Ureter (tissue), 1 donor: Measurements from ENCODE around the gene UBAP2L. TPM values are rescaled to one million over a fixed set of nuclear protein-coding genes. Genes with fewer than 3 reads are reported as not detected.

Experiments
- DNase-seq: peaks from one replicate; pipeline ENCODE4 v3.0.0-alpha.2; 2020; ENCODE audit warnings: low spot score
- total RNA-seq: library from RNA; stranded (reverse); gene quantifications from one replicate; pipeline ENCODE4 v1.2.4, GENCODE V29; 2023
- donor health status: DM: yes; HTN: yes; CAD: no.

The UBAP2L gene, protein sequence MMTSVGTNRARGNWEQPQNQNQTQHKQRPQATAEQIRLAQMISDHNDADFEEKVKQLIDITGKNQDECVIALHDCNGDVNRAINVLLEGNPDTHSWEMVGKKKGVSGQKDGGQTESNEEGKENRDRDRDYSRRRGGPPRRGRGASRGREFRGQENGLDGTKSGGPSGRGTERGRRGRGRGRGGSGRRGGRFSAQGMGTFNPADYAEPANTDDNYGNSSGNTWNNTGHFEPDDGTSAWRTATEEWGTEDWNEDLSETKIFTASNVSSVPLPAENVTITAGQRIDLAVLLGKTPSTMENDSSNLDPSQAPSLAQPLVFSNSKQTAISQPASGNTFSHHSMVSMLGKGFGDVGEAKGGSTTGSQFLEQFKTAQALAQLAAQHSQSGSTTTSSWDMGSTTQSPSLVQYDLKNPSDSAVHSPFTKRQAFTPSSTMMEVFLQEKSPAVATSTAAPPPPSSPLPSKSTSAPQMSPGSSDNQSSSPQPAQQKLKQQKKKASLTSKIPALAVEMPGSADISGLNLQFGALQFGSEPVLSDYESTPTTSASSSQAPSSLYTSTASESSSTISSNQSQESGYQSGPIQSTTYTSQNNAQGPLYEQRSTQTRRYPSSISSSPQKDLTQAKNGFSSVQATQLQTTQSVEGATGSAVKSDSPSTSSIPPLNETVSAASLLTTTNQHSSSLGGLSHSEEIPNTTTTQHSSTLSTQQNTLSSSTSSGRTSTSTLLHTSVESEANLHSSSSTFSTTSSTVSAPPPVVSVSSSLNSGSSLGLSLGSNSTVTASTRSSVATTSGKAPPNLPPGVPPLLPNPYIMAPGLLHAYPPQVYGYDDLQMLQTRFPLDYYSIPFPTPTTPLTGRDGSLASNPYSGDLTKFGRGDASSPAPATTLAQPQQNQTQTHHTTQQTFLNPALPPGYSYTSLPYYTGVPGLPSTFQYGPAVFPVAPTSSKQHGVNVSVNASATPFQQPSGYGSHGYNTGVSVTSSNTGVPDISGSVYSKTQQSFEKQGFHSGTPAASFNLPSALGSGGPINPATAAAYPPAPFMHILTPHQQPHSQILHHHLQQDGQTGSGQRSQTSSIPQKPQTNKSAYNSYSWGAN
- total RNA-seq, result 195 TPM

DNA sequence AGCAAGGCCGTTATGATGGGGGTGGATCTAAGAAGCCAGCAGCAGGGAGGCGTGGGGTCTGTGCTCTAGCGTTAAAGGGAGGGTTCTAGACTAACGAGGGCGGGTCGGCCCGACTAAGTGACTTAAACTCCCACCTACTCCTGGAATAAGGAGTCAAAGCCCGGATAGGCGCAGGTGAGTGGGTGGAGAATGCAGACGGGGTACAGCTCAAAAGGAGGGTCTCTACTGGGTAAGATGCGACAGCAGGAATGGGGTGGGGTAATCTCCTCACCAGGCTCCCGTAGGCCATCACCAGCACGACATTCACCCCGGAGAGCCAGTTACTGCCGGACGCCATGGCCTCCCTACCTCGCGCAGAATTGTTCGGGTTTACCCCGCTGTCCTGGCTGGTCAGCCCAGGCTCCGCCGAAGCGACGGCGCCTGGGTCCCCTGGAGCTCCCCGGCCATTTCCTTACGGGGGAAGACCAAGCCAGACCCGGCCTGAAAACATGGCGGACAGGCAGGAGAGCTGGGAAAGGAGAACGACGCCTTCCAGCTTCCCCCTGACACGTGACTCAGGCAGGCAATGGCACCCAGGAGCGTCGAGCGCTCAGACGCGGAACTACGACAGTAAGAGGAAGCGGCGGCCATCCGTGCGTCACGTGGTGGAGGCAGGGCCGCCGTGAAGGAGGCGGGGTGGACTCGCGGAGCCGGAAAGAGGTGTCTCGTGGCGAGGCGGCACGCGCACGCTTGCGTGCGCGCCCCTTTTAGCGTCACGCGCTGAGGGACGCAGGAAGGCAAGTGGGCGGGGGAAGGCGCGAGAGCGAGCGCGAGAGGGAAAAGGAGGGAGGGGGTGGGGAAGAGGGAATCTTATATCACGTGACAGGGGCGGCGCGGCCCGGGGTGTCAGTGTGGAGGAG, at the start of gene UBAP2L:
Gene UBAP2L, plus strand, starts transcription at position 885 of the 899 bp plus-strand sequence. CDS start 4,169 bp downstream, outside the sequence.
- peak; percentile 99 for DNase-seq

DNA sequence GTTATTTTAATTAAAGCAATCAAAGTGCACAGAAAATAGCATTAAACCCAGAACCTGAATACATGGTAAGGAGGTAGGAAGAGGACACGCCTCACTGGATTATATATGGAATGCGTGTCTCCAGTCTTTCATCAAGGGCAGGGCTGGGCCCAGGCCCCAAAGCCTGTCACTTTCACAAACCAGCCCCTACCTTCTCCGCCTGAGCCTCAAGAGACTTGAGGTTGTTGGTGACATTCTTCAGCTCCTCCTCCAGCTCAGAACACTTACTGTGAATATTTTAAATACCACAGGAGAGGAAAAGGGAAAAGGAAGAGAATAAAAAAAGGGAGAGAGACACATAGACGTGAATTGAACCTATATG, 49.6 kb upstream of the UBAP2L start:
- DNase-seq, result no peak

DNA sequence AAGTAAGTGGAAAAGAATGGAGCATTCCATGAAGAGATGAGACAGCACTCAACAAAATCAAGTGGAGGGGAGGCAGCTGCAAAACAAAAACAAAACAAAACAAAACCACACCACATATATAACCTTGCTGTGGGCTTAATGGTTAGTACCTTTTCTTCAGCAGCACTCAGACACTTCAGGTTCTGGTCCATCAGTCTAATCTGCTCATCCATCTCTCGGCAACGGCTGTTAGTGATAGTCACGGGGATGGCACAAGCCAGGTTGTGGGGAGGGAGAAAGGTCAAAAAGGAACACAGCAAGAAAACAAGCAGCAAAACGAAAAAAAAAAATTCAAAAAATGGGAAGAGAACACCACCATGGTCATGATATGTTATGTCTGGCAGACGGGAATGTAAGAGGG, 48.9 kb upstream of the UBAP2L start:
- no peak for DNase-seq

DNA sequence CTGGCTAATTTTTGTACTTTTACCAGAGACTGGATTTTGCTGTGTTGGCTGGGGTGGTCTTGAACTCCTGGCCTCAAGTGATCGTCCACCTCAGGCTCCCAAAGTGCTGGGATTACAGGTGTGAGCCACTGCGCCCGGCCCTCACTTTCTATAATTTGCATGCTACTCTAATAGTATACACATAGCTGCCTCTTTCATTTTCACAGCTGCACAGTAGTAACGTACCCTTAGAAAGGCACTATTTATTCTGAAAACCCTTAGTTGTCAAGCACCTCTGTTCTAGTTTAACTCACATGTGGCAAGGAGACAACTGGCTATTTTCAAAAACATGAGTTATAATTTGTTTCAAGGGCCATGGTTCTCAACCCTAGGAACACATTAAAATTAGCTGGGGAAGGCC, 46.1 kb upstream of the UBAP2L start:
- no peak for DNase-seq

DNA sequence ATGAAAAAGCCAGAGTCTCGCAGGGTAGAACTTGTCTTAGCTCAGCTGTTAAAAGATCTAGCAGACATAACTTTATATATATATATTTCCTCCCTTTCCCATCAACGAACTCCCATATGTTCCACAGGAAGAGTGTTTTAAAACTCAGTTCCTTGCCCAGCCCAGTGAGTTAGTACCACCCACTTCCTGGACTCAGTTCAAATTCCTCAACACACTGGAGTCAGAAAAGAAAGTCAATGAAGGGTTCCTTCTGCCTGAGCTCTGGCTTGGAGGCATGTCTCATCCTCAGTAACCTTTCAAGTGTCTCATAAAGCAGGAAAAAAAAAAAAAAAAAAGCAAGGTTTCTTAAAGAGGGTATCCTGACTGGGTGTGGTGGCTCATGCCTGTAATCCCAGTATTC, 44.4 kb upstream of the UBAP2L start:
- DNase-seq, result no peak

DNA sequence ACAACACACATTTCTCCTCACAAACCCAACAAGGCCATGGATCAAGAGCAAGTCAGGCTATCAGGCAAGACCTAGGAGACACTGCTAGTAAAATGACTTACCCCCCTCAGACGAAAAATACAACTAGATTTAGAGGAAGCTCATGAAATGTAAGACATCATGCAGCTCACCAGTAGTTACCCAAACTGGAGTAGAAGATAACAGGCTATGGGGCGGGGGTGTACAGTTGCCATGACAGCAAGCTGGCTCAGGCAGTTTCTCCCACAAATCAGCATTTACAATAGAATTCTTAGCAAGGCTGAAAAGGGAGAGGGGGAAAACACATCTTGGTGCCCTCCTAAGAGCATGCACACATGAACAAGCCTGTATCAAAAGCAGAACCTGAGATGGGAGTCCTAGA, 42.7 kb upstream of the UBAP2L start:
- no peak for DNase-seq

DNA sequence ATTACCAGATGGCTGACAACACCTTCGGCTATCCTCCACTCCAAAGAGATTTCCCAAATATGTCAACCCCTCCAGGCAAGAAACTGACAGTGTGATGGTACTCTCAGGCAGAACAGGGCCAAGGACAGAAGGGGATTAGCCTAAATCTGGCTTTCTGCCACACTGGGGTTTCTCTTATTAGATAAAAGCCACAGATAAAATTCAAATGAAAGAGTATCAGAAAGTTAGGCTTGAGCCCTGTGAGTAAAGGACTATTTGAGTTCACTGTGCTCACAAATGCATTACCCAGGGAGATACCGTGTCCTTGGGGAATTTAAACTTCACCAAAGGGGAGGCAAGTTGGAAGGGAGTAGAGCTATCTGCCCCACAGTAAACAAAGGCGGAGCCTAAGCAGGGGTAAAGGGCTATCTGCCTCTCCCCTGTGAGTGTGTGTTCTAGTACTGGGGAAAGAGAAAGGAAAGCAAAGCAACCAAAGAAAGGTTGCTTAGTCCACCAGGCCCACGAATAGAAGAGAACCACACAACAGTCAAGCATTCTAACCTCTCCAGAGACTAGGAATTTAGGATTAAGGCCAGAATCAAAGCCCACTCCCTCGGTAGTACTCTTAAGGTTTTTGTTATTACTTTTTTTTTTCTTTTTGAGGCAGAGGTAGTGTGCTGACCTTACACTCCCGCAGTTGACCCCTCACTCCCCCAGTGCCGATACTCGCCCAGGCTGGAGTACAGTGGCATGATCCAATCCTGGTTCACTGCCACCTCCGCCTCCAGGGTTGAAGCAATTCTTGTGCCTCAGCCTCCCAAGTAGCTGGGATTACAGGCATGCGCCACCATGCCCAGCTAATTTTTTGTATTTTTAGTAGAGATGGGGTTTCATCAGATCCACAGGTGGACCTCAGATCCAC, 41.6 kb upstream of the UBAP2L start:
- DNase-seq, result no peak

DNA sequence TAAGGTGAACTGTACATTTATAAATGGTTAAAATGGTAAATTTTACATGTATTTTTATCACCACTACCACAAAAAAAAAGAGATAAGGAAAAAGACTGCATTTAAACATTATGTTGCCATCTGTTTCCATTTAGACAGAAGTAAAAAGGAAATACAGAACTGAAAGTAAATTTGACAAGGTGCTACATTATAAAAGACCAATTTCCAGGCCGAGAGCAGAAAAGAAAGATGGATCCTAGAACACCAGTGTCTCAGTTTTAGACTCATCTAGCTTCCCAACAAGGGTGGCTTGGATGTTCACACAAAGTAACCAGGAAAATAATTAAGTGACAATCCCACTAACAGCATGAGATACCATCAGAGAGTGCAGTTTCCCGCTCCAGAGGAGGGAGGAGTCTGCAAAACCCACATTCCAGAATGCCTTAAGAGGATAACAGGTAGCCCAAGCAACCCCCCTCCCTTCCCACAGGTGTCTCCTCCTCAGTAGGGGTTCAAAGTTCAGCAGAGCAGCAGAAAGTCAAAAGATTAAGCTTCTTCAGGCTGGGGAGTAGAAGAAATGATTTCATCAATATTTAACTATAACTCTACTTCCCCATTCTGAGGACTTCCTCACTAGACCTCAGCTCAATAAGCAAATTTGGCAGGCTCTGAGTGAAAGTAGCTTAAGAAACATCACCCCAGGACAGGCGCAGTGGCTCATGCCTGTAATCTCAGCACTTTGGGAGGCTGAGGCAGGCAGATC, 40.6 kb upstream of the UBAP2L start:
- no peak for DNase-seq

DNA sequence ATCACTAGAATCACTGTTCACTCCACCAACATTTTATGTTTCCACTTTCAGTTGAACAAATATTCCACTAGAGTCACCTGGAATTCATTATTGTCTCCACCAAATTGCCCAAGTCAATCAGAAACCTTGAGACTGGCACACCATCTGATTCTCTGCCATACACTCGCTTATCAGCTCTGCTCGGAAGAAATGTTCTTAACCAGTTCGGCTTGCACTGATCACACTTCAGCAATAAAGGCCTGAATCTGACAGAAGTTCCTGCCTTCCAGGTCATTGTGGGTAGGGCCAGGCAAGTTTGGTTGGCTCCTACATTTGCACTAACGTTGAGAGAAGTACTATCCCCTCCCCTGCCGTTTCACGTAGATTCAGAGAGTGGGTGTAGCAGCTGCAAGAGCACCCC, 38.8 kb upstream of the UBAP2L start:
- DNase-seq, result no peak

DNA sequence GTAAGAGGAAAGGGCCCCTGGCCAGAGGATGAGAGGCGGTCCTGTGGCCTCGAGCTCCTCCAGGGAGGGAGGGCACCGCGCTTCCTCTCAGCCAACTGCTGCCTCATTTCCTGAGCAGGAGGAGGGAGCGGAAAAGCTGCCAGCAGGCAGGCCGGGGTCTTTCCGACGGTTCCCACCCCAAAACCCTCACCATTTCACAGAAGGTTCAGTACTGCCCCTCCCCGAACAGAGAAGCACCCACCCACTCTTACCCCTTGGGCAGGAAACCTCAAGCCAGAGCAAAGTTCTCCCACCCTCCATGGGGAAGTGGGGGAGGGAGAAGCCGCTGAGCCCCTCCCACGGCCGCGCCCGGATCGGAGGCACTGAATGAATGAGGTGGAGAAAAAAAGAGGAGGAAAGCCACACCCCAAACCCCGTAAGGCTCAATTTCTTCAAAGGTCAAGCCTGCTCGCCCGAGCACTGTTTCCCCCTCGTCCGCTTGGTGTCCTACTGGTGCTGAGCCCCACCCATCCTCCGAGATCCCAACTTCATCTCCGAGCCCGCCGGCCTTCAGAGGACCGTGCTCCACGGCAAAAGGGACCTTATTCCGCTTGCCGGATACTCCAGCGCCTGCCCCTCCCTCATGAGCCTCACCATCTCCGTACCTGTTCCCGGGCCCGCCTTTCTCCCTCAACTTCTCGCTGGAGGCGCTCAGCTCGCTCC, 38.3 kb upstream of the UBAP2L start:
- peak; percentile 77 for DNase-seq

DNA sequence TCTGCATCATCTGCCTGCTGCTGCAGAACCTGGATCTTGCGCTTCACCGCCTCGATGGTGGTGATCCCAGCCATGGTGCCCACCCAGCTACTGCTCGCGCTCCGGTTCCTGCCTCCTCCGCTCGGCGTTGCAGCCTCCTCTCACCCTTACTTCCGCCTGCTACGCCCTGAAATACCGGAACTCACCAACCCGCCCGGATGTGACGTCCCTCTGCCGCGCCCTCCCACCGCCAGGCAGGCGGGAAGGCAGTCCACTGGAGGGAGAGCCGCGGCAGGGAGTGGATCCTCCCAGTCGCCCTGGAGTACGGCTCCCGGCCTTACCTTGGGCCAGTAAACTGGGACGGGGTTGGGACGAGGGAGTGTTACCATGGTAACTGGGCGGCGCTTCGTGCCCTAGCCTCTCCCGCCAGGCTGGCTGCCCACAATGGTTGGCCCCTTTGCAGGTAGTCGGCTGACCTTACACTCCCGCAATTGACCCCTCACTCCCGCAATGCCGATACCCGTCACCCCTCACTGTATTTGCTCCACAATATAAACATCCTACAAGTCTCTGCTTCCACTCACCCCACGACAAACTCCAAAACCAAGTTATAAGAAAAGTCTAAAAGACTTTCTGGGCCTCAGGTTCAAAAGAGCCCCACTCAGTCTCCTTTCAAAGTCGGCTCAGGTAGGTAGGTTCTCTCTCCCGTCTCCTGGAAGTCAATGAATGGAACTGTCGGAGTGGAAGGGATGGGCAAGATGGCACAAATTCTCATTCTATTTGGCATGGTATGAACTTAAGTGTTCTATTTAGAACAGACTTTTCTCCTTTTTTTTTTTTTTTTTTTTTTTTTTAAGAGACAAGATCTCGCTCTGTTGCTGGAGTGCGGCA, 37.5 kb upstream of the UBAP2L start:
- peak; percentile 98 for DNase-seq

DNA sequence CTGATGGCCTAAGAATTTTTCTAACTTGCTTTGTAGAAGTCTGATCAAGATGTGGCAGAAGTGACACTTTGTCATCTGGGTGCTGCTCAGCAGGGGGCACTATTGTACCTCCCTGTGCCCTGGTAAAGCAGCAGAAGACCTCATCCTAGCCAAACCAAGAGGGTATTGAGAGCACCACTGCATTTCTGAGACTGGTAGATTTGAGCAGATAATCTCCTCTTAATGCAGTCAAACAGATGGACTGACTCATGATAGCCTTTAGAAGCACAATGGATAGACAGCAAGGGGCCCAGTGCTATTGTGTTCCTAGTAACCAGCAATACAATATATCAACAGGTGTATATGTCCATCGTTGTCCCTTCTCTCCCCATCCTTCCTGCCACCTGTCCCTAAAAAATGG, 34.6 kb upstream of the UBAP2L start:
- DNase-seq, result no peak

DNA sequence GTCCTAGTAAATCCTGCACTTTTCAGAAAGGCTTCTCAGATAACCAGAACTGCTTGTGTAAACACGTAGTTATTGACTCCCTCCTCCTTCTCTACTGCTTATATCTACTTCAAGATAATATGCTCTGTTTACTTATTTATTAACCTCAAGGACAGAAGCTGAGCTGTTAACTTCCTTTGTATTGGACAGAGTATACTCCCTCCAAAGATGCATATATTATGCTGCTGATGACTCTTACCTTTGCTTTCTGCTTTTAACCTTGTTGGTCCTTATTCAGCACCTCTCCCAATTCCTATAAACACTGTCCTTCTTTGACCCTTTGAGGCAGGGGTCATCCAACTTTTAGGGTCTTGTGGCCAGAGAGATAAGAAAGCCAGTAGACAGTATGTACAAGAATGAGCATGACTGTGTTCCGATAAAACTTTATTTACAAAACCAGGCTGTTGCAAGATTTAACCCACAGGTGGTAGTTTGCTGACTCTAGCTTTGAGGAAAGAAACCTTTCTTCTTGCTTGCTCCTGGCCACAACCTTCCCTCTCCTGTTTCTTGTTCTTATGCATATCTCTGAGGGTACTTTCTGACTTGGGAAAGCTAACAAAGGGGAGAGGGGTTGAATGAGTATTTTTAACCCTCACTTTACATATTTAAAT, 33.8 kb upstream of the UBAP2L start:
- DNase-seq, result no peak

DNA sequence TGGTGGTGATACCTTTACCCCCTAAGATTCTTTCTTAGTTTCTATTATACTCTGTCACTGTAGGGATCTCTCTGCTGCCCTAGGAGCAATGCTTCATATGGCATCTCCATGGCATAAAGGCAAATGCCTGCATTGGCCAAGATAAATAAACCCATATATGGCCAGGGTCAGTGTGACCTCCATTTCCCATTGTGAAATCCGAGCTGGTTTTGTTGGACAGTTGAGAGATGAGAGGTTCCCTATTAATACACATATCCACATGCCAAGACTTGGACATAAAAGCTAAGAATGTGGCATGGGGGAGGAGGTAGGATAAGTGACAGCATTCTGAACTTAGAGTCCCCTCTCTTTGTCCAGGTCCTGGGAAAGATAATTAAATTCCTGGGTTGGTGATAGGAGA, 30.2 kb upstream of the UBAP2L start:
- no peak for DNase-seq

DNA sequence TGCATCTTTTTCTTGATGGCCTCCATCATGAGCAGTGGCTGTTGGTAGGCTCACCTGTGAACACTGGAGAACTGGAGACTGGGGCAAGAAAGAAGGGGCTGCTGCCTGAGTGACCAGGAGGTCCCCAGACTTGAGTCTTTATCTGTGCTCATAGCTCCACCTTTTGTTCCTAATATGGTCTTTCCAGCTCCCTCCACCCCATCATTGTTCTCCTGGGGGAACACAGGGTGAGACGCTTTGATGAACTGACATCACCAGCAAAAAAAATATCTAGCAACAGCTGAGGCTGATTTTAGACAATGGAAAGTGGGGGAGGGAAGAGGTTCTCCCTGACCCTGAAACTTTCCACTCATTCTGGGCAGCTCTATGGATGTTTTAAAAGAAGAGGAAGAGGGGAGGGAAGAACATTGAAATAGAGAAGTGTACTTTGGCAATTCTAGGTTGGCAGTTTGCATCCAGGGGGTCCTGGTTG, 28.7 kb upstream of the UBAP2L start, which contains the start of gene TPM3:
Gene TPM3, minus strand, starts transcription at position 111 of the 472 bp plus-strand sequence. Its CDS starts 82 bp downstream, at position 29.
- no peak for DNase-seq

DNA sequence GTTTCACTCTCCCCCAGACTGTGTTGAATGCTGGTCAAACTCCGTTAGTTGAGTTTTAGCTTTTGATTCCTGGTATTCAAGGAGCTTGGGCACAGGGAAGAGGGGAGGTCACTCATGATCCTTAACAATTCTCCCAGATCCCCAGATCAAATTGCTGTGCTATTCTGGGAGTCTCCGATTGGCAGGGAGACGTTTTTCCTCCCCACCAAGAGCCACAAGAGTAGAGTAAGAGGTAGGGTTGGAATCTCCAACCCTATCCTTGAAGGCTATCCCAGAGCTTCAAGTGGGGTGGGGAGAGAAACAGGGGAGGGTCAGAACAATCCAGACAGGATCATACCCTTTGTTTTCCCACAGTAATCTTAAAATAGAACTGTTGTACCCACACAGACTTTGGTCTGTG, 28.3 kb upstream of the UBAP2L start:
- no peak for DNase-seq

DNA sequence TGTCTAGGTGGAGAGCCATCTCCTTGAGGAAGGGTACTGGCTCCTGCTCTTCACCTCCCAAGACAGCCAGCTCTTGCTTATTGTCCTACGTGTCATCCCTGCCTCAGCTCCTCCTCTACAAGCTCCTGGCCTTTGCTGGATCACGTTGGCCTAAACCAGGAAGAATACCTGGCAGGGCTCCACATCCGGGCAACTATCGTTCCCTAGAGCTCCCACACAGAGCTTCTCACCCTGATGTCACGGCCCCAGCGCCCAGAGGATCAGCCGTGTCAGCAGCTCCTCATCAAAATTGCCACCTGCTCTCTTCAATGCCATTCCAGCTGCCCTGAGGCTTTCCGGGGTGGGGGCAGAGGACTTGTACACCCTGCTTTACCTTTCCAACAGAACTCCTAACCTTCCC, 26.9 kb upstream of the UBAP2L start:
- no peak for DNase-seq
